Measurements from ENCODE around the gene ITSN1. TPM values are rescaled to one million over a fixed set of nuclear protein-coding genes. Genes with fewer than 3 reads are reported as not detected.

The ITSN1 gene
- total and polyA plus RNA-seq, 3 donors from 2014 or later: 20.0 to 56.6 (median 48.4) TPM

DNA sequence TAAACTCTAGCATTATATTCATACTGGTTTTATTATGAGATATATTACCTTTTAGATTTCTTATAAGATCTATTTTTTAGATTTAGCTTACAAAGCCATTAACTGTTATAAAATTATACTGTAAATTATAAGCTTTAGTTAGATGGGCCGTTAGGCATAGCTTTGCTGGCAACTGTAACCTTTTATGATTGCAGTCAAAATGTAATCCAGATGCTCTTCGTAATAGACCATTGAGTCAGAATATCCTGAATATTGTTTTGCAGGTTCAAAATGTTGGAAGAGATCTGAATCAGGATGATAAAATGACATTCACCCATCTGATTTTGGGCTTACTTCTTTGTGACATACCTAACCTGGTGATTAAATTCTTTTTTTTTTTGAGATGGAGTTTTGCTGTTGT lies 20.9 kb downstream of the ITSN1 start:
- TF ChIP-seq POLR2A (IDR thresholded peaks at IDR 0.05): no peak
- no peak for TF ChIP-seq CTCF (IDR thresholded peaks at IDR 0.05)
- Histone ChIP-seq H3K4me1 (peaks cover 1% of the 10 kb centered on the region), H3K36me3 (ENCODE audit: low read depth, missing control alignments) (no peaks in the 10 kb centered on the region), H3K27me3 (no peaks in the 10 kb centered on the region), H3K4me3 (no peak overlapping the region), H3K9me3 (no peaks in the 10 kb centered on the region), H3K27ac (no peak overlapping the region)
- 88 to 92% methylated on average over 2 of the region's 2 CpGs for WGBS, 2 donors
- no peak for DNase-seq
- intact Hi-C loops (cut with DNase I; ENCODE audit: low total_unique reads): no loop called here

GRCh38 chr21:33664135-33664534 lies 21.8 kb downstream of the ITSN1 start:
- no peak overlapping the region for H3K4me3 ChIP-seq
- 95 to 96% methylated on average over 3 of the region's 3 CpGs for WGBS, 2 donors
- H3K36me3 ChIP-seq (ENCODE audit: low read depth, missing control alignments): no peaks in the 10 kb centered on the region
- DNase-seq: no peak
- H3K27ac ChIP-seq: no peak overlapping the region
- H3K9me3 ChIP-seq: no peaks in the 10 kb centered on the region
- no peaks in the 10 kb centered on the region for H3K27me3 ChIP-seq
- TF ChIP-seq POLR2A (IDR thresholded peaks at IDR 0.05): no peak
- intact Hi-C loops (cut with DNase I; ENCODE audit: low total_unique reads): no loop called here
- H3K4me1 ChIP-seq: peaks cover 3% of the 10 kb centered on the region

- TF ChIP-seq CTCF (IDR thresholded peaks at IDR 0.05) (no peak), POLR2A (IDR thresholded peaks at IDR 0.05) (no peak)
- 79 to 86% methylated on average over 2 of the region's 2 CpGs for WGBS, 2 donors
- no peak overlapping the region for H3K4me3 ChIP-seq
- no peaks in the 10 kb centered on the region for H3K27me3 ChIP-seq
- H3K4me1 ChIP-seq: peaks cover 3% of the 10 kb centered on the region
- no peaks in the 10 kb centered on the region for H3K36me3 ChIP-seq (ENCODE audit: low read depth, missing control alignments)
- intact Hi-C loops (cut with DNase I; ENCODE audit: low total_unique reads): no loop called here
- DNase-seq: no peak
- H3K9me3 ChIP-seq: no peaks in the 10 kb centered on the region
- H3K27ac ChIP-seq: no peak overlapping the region
These were observed 23.9 kb downstream of the ITSN1 start for GRCh38 chr21:33666153-33666552.

DNA sequence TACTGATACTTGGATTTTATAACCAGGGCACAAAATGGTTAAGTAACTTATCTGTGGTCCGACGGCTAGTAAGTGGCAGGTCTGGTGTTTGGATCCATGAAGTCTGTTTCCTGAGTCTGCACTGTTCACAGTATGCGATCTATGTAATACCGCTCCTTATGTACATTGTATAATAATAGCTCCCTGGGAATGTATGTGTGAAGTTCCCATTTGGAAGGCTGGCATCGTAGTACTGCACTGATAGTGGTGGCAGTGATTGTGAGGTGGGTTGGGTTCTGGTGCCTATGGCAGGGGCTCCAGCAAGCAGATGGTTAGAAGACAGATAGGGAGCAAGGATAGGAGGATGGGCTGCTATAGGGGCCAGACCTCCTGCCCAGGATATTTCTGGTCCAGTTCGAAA lies 25.3 kb downstream of the ITSN1 start:
- no peak overlapping the region for H3K4me3 ChIP-seq
- TF ChIP-seq POLR2A (IDR thresholded peaks at IDR 0.05) (no peak), CTCF (IDR thresholded peaks at IDR 0.05) (no peak)
- peaks cover 3% of the 10 kb centered on the region for H3K4me1 ChIP-seq
- no peaks in the 10 kb centered on the region for H3K27me3 ChIP-seq
- no peak overlapping the region for H3K27ac ChIP-seq
- H3K9me3 ChIP-seq: no peaks in the 10 kb centered on the region
- intact Hi-C loops (cut with DNase I; ENCODE audit: low total_unique reads): no loop called here
- no peaks in the 10 kb centered on the region for H3K36me3 ChIP-seq (ENCODE audit: low read depth, missing control alignments)
- 83 to 86% methylated on average over 6 of the region's 6 CpGs for WGBS, 2 donors
- DNase-seq: no peak

- H3K4me3 ChIP-seq: no peak overlapping the region
- DNase-seq: no peak
- no peaks in the 10 kb centered on the region for H3K36me3 ChIP-seq (ENCODE audit: low read depth, missing control alignments)
- H3K27ac ChIP-seq: no peak overlapping the region
- no peaks in the 10 kb centered on the region for H3K27me3 ChIP-seq
- TF ChIP-seq CTCF (IDR thresholded peaks at IDR 0.05): no peak
- TF ChIP-seq POLR2A (IDR thresholded peaks at IDR 0.05): no peak
- 53 to 57% methylated on average over 4 of the region's 4 CpGs for WGBS, 2 donors
- intact Hi-C loops (cut with DNase I; ENCODE audit: low total_unique reads): no loop called here
- H3K9me3 ChIP-seq: no peaks in the 10 kb centered on the region
- H3K4me1 ChIP-seq: peaks cover 3% of the 10 kb centered on the region
These were observed 25.9 kb downstream of the ITSN1 start for GRCh38 chr21:33668180-33668579.
